RWPE1 (cell line): Measurements from ENCODE around the gene ARHGDIG.

Experiments used
- CTCF ChIA-PET: fragments of 350-600 bp; sonication (Branson Sonifier 250); formaldehyde crosslinking; extraction: SDS; loops from one replicate; lab custom pipeline; 2021; lab: Yijun Ruan, JAX
- POLR2A ChIA-PET: fragments of 400-600 bp; formaldehyde crosslinking; extraction: SDS; loops from one replicate; lab custom pipeline; 2020; ENCODE audit warnings: antibody characterized with exemption; ENCODE audit not compliant: low non-redundant PET; lab: Yijun Ruan, JAX
- DNase-seq: peaks from one replicate; pipeline ENCODE4 v3.0.0; 2012; ENCODE audit warnings: low spot score
- H3K27ac ChIP-seq: fragments of 450-650 bp; 2 replicates; pipeline ENCODE4 v1.5.1; 2017
- CTCF ChIP-seq: fragments of 450-650 bp; conservative IDR thresholded peaks from 2 replicates; pipeline ENCODE4 v1.5.1; 2017; ENCODE audit warnings: low read depth, mild to moderate bottlenecking

The ARHGDIG gene

GRCh38 chr16:262121-262745, 18.2 kb upstream of the ARHGDIG start:
- H3K27ac ChIP-seq: no peak overlapping the region
- ChIA-PET CTCF (no interaction called here), POLR2A (no interaction called here)
- DNase-seq: no peak
- no peak for TF ChIP-seq CTCF

GRCh38 chr16:263182-263774, 17.1 kb upstream of the ARHGDIG start:
- ChIA-PET CTCF (interaction anchor here (0.7 kb wide), 1 partner anchor 22 kb away, joined by 4 read pairs; no protein-coding TSS in a partner anchor), POLR2A (no interaction called here)
- TF ChIP-seq CTCF: no peak
- H3K27ac ChIP-seq: no peak overlapping the region
- no peak for DNase-seq

- ChIA-PET CTCF (no interaction called here), POLR2A (no interaction called here)
- TF ChIP-seq CTCF: no peak
- no peak for DNase-seq
- H3K27ac ChIP-seq: no peak overlapping the region
Observed at GRCh38 chr16:263944-264343, 16.4 kb upstream of the ARHGDIG start.

- no peak for TF ChIP-seq CTCF
- no peak for DNase-seq
- H3K27ac ChIP-seq: no peak overlapping the region
- ChIA-PET CTCF (interaction anchor here (1.0 kb wide), 1 partner anchor 15 kb away, joined by 3 read pairs; no protein-coding TSS in a partner anchor), POLR2A (no interaction called here)
Observed at GRCh38 chr16:264440-264951, 15.9 kb upstream of the ARHGDIG start.

- no peak for TF ChIP-seq CTCF
Observed at GRCh38 chr16:265002-265529, 15.3 kb upstream of the ARHGDIG start.

GRCh38 chr16:265711-266110, 14.7 kb upstream of the ARHGDIG start:
- ChIA-PET POLR2A (no interaction called here), CTCF (interaction anchor here (0.7 kb wide), 1 partner anchor 26 kb away, joined by 5 read pairs; no protein-coding TSS in a partner anchor)
- DNase-seq: no peak
- no peak for TF ChIP-seq CTCF
- peak overlapping the region; percentile 48 for H3K27ac ChIP-seq

More at GRCh38 chr16:265002-265529, 15.3 kb upstream of the ARHGDIG start:
- ChIA-PET CTCF (interaction anchor here (1.0 kb wide), 1 partner anchor 16 kb away, joined by 3 read pairs; no protein-coding TSS in a partner anchor), POLR2A (interaction anchor here (0.6 kb wide), 1 partner anchor 89 kb away, joined by 3 read pairs; no protein-coding TSS in a partner anchor)
- DNase-seq: no peak
- peak overlapping the region; percentile 48 for H3K27ac ChIP-seq
